GM20431 (cell line): Measurements from ENCODE around the gene NKD1.

ENCODE experiments used
- in situ Hi-C: fragments of 300-500 bp; cut with MseI, MboI; formaldehyde crosslinking; loops from one replicate; pipeline ENCODE4 v1.15.0; 2020; ENCODE audit warnings: low sequenced_read_pairs; ENCODE audit not compliant: unreplicated experiment

Gene NKD1

GRCh38 chr16:50609049-50609448 is 60.9 kb downstream of the NKD1 start:
- in situ Hi-C loops, result no loop called here

- in situ Hi-C loops, result no loop called here
These were observed 61.3 kb downstream of the NKD1 start for GRCh38 chr16:50609471-50609870.

DNA sequence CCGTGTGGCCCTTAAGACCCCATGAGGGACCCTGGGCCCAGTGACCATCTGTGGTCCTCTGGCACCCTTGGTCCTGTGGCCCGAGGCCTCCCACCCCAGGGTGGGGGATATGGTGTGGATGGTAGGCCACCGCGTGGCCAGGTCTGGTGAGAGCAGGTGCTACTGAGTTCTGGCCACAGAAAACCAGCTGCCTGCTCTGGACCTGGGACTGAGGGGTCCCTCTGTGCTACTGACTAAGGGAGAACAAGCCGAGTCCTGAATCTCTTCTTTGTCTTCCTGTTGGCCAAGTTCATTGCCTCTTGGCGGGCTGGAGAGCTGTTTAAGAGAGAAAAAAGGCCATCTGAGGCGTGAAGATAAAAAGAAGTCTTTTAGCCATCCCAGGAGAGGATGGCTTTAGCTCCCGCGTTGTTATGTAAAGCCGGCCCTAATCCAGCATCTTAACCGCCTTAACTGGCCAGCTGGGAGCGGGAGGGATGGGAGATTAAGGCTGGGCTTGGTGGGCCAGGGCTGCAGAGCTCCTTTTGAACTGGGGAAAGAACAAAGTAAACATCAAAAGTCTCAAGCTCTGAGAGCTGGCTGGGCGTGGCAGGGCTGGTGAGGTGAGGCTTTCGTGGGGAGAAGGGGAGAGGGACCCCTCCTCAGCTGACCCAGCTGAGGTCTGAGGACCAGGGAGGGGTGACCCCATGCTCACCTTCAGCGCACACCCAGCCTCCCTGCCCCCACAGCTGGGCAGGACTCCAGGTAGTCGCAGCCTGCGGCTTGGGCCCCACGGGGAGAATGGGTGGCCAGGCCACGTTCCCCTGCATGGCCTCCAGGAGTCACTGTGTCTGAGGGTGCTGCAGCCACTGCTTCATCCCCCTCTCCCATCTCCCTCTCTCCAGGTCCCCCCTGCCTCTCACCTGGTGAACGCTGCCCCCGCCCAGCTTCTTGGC is 62.4 kb downstream of the NKD1 start:
- in situ Hi-C loops, result no loop called here

DNA sequence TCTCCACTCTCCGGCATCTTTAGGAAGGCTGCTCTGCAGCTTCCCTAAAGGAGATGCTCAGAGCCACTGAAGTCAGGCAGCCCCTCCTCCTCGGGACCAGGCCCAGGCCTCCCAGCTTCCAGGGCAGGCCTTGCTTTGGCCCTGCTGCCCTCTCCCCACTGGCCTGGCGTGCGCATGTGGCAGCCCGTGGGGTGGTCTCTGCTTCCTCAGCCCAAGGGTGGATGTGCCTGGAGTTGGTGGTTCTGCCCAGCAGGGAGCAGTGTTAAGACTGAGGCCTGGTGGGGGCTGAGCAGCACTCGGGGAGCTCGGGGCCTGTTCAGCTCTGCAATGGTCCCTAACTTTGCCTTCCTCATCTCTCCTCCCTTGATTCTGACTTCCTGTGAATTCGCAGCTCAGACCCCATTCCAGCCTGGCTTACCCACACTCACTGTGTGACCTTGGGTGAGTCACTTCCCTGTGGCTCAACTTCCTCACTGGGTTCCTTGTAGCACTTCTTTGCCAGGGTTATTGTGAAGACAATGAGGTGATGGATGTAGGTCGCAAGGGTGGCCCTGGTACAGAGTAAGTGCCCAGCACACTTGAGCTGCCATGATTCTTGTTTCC is 63.2 kb downstream of the NKD1 start:
- in situ Hi-C loops, result no loop called here

- in situ Hi-C loops, result no loop called here
These were observed 64.0 kb downstream of the NKD1 start for GRCh38 chr16:50611995-50612848.

GRCh38 chr16:50612849-50613198 is 64.6 kb downstream of the NKD1 start:
- in situ Hi-C loops, result no loop called here

DNA sequence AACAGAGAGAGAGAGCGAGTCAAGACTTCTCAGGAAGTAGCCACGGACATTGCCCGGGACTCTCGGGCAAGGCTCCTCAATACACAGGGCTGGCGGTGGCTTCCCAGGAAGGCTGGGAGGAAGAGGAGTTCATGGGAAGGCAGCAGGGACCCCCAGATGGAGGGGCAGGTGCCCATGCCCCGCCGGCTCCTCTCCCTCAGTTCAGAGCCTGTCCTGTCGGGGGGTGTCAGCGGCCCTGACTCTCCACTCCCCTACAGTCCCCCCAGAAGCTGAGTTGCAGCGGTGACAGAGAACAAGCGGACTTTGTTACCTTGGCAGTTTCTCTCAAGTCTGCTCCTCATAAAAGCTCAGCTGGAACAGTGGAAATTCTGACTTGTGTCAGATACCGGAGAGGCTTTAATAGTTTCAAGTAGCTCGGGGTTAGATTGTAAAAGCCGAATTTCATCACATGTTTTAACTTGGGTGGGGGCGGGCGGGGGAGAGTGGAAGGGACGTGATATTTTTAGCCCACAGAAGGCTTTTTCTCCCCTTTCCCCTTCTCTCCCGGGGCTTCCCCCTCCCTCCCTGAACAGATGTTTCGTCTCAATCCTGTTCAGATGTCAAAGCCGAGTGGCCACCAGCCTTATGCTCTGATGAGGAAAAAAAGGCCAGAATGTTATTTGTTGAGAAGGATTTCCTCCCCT is 65.2 kb downstream of the NKD1 start:
- in situ Hi-C loops, result no loop called here

DNA sequence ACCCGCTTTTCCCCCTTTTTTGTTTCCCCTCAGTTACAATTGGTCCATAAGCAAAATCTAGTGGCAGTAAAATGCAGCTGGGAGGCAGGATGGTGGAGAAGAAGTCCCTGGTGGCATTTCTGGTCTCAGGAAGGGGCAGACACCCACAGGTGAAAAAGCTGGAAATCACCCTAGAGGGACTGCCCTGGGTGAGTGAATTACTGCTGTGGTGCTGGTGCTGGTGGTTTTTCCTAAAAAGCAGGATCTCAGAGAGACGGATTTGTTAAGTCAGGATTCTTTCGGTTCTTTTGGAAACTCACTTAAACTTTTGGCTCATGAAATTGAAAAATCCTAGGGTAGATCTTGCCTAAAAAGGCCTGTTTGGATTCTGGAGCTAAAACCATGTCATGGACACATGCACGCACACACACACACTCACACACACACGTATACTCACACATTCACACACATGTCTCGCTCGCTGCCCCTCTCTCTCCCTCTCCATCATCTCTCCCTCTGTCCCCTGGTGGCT is 65.8 kb downstream of the NKD1 start:
- in situ Hi-C loops, result no loop called here

- in situ Hi-C loops, result no loop called here
These were observed 66.9 kb downstream of the NKD1 start for GRCh38 chr16:50614955-50615724.

GRCh38 chr16:50615891-50616290 is 67.7 kb downstream of the NKD1 start:
- in situ Hi-C loops, result no loop called here

GRCh38 chr16:50616386-50616785 is 68.2 kb downstream of the NKD1 start:
- in situ Hi-C loops, result no loop called here

- in situ Hi-C loops, result no loop called here
These were observed 68.9 kb downstream of the NKD1 start for GRCh38 chr16:50616883-50617645.

- in situ Hi-C loops, result no loop called here
These were observed 69.5 kb downstream of the NKD1 start for GRCh38 chr16:50617646-50618184.

- in situ Hi-C loops, result no loop called here
These were observed 70.2 kb downstream of the NKD1 start for GRCh38 chr16:50618238-50618918.

GRCh38 chr16:50619702-50620491 is 71.7 kb downstream of the NKD1 start:
- in situ Hi-C loops, result no loop called here

GRCh38 chr16:50620646-50621451 is 72.7 kb downstream of the NKD1 start:
- in situ Hi-C loops, result no loop called here
